GM13976 (cell line): ENCODE measurements around the gene IQSEC3.
A peak's percentile ranks its signal among the peaks of the same experiment; 100 is the strongest.

Experiments used
- DNase-seq: peaks from one replicate; pipeline ENCODE4 v3.0.0; 2012; ENCODE audit warnings: low spot score
- in situ Hi-C: fragments of 300-500 bp; cut with MboI; formaldehyde crosslinking; loops from one replicate; pipeline ENCODE4 v1.12.0; 2022; ENCODE audit warnings: low sequenced_read_pairs, mixed read lengths, inconsistent platforms; ENCODE audit not compliant: unreplicated experiment
- TF ChIP-seq, protein P1 (sequence below): IDR thresholded peaks from 2 replicates; pipeline ENCODE4 v1.5.1; 2012; ENCODE audit warnings: borderline replicate concordance, mild to moderate bottlenecking; ENCODE audit not compliant: insufficient read depth; ENCODE audit errors: extremely low read depth, missing control alignments, control extremely low read depth

IQSEC3 gene

DNA sequence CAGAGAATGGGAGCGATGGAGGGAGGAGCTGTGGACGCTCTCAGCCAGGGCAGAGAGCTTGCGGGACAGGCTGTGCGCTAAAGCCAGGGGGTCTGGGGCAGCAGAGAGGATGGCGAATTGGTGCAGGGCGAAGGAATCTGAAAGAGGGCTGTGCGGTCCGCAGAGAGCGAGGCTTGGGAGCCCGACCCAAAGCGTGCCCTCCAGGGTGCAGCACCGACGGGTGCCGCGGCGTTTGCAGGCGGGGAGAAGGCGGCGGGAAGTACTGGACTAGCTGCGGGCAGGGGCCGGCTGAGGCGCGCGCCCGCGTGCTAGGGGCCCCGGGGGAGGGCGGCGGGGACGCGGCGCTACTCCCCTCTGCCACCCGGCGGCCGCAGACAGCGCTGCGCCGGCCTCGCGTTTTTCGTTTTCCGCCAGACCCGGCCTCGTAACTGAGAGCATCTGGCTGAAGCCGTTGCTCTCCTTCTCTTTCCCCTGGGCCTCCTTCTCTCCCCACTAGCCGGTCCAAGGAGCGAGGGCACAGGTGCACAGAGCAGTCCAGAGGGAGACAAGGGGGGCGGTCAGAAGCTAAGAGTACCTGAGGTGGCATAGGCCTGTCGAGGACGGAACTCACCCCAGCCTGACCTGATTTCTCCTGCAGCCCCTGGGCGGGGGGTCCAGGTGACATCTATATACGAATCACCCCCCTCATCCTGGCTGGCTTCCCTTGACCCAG, 122.5 kb downstream of the IQSEC3 start:
- in situ Hi-C loops, result no loop called here
- TF ChIP-seq, protein P1, sequence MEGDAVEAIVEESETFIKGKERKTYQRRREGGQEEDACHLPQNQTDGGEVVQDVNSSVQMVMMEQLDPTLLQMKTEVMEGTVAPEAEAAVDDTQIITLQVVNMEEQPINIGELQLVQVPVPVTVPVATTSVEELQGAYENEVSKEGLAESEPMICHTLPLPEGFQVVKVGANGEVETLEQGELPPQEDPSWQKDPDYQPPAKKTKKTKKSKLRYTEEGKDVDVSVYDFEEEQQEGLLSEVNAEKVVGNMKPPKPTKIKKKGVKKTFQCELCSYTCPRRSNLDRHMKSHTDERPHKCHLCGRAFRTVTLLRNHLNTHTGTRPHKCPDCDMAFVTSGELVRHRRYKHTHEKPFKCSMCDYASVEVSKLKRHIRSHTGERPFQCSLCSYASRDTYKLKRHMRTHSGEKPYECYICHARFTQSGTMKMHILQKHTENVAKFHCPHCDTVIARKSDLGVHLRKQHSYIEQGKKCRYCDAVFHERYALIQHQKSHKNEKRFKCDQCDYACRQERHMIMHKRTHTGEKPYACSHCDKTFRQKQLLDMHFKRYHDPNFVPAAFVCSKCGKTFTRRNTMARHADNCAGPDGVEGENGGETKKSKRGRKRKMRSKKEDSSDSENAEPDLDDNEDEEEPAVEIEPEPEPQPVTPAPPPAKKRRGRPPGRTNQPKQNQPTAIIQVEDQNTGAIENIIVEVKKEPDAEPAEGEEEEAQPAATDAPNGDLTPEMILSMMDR, result peak; percentile 61
- DNase-seq, result peak; percentile 86

DNA sequence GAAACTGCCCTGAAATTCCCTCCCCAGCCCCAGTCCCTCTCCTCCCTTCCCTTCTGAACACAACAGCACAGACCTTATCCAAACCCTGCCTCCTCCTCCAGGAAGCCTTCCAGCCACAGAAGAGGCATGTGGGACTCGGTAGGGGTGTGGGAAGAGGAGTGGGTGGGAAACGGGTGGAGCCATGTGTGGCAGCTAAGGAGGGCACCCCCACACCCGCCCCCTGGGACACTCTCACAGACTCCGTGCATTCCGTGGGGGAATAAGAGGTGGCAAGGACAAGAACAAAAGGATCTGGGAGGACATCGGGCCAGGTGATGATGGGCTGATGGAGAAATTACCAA, 123.0 kb downstream of the IQSEC3 start:
- in situ Hi-C loops, result no loop called here
- no peak for DNase-seq
- TF ChIP-seq, protein P1, result no peak

DNA sequence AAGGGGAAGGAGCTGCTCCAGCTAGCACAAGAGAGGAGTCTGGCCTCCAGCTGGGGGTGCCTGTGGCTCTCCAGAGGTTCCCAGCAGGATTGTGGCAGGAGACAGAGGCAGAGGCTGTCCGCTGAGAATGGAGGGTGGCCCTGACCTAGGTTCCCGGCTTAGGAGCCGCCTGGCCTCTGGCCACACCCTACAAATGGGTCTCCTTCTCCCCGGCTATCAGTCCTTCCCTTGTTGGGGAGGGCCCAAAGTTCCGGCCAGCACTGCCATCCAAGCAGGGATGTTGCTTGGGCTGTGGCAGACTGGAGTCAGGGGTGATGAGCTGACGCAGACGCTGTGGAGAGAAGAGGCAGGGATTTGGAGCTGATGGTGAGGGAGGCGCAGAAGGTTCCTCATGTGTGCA, 124.3 kb downstream of the IQSEC3 start:
- in situ Hi-C loops, result no loop called here
- no peak for DNase-seq
- TF ChIP-seq, protein P1, result no peak

DNA sequence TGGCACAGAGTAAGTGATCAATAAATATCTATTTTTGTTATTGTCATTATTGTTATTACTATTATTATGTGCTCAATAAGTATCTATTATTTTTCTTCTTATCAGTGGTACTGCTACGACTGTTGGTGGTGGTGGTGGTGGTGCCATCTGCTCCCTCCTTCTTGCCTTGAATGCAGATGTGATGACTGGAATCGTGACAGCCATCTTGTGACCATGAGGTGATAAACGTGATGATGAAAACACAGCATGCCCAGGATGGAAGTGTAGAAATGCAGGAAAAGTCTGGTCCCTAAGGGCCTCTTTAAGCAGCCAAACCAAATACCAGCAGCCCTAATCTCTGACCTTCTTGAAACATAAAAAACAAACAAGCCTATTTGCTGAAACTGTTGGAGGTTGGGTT, 125.0 kb downstream of the IQSEC3 start:
- in situ Hi-C loops, result no loop called here
- TF ChIP-seq, protein P1, result no peak
- no peak for DNase-seq

DNA sequence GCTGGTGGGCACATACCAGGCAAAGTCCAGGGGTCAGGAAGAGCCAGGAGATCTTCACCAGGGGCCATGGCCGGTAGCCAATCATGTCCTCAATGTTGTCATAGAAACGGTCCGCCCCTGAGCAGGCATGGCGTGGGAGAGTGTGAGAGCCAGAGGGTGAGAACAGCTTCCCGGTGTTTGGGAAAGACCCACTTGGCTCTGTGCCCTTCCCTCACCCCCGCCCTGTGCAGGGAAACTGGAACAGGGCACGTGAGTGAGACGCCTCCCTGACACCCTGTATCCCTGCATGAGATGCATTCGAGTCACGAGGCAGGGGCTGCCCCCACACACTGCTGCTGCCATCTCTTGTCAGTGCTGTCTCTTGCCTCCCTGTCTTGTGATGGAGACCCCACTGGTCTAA, 126.7 kb downstream of the IQSEC3 start:
- TF ChIP-seq, protein P1, result no peak
- in situ Hi-C loops, result no loop called here
- DNase-seq, result no peak

DNA sequence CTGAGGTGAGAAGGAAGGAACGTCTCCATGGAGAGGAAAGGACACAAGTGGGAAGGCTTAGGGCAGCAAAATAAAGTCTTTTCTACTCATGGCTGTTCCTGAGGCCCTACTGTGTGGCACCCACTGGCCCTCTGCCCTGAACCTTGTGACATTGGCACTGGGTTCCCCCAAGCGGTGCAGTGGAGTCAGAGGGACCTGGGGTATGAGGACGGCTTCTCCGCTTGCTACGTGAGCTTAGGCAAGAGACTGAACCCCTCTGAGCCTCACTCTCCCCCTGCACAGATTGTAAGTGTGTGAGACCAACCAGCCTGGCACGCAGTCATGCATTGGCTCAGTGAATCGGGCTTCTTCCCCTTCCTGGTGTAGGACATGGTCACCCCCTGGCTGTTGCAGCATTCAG, 127.7 kb downstream of the IQSEC3 start:
- TF ChIP-seq, protein P1, result no peak
- in situ Hi-C loops, result no loop called here
- DNase-seq, result no peak
